ENCODE measurements around the gene MYADML2. TPM values are rescaled to one million over a fixed set of nuclear protein-coding genes. Genes with fewer than 3 reads are reported as not detected.

The MYADML2 gene
- total RNA-seq, 1 experiment from 2014 or later: 0.22 TPM

DNA sequence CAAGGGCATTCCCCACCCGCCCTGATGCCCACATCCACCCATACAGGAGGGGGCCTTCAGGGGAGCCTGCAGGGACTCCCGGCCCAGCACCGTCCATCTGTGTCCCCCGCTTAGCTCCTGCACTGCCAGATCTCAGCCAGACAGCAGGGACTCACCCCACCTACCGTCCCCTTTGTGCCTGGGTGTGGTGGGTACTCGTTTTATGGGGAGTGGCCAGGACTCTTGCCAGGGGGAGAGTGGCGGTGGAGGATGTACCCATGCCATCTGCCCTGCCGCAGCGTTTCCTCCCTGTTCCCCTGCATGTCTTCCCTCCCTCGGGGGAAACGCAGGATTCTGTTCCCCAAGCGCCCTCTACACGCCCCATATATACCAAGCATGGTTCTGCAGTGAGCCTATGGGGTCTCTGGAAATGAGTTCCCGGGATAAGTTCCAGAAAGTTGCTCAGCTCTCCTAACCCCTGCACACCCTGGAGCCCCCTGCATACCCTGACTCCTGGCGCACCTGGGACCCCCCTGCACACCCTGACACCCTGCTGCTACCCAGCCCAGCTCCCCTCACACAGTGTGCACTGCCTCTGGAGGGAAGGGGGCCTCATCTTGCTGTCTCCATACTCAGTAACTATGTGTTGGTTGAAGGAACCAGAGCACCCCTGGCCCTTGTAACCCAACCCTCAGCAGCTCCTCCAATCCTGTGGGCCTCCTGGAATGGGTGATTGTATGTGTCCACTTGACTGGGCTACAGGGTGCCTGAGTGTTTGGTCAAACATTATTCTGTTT lies 15.3 kb downstream of the MYADML2 start:
- no peak overlapping the region for H2AK5ac ChIP-seq (ENCODE audit: insufficient read length, low read length)
- H3K18ac ChIP-seq (ENCODE audit: insufficient read length, low read depth, low read length): no peak overlapping the region
- H3T11ph ChIP-seq (ENCODE audit: low read length): no peak overlapping the region
- H2BK120ac ChIP-seq (ENCODE audit: low read depth, low read length, poor library complexity, severe bottlenecking): no peak overlapping the region
- H2AFZ ChIP-seq (ENCODE audit: low read length): no peak overlapping the region
- Mint-ChIP-seq H3K4me3 (peak overlapping the region in 1 of 2 experiments; percentile 26; a peak in 2 of 5 replicates), H3K36me3 (ENCODE audit: insufficient read depth in 1 of 3, low read depth in 3 of 3) (peaks cover 3 to 32% (median 21%) of the 10 kb centered on the region in 3 experiments; a peak in 6 of 7 replicates), H3K27me3 (ENCODE audit: low read depth) (peaks cover 20% of the 10 kb centered on the region), H3K4me1 (peaks cover 2 to 15% of the 10 kb centered on the region in 2 experiments; a peak in 3 of 4 replicates), H3K27ac (peak overlapping the region in 1 of 3 experiments; percentile 89; a peak in 2 of 7 replicates), H3K9me3 (no peaks in the 10 kb centered on the region)
- H3K27me3 ChIP-seq (ENCODE audit: insufficient read depth, low read length): no peaks in the 10 kb centered on the region; the same call in 1 of the 2 replicates
- H4K20me1 ChIP-seq (ENCODE audit: control insufficient read depth, insufficient read depth, insufficient read length): peaks cover 4% of the 10 kb centered on the region
- no peak overlapping the region for H3K23ac ChIP-seq (ENCODE audit: insufficient read length, low read depth, low read length)
- no peak overlapping the region for H3K56ac ChIP-seq (ENCODE audit: insufficient read length, low read depth, low read length)
- no peak overlapping the region for H3K9ac ChIP-seq (ENCODE audit: extremely low read depth, insufficient read length, low read length)
- no peak overlapping the region for H3K4ac ChIP-seq (ENCODE audit: low read depth, low read length)
- no peak overlapping the region for H4K91ac ChIP-seq (ENCODE audit: insufficient read length, low read depth, low read length)
- H3K27ac ChIP-seq (ENCODE audit: insufficient read length, low read depth, low read length): no peak overlapping the region
- H4K5ac ChIP-seq (ENCODE audit: insufficient read length, low read depth, low read length): no peak overlapping the region
- H2BK15ac ChIP-seq (ENCODE audit: low read depth, low read length): no peak overlapping the region
- no peak overlapping the region for H2BK12ac ChIP-seq (ENCODE audit: insufficient read length, low read depth, low read length)
- no peak for DNase-seq
- H2BK20ac ChIP-seq (ENCODE audit: low read depth, low read length, poor library complexity, severe bottlenecking): no peak overlapping the region
- H3K23me2 ChIP-seq (ENCODE audit: insufficient read length, low read depth, low read length, poor library complexity, severe bottlenecking): peaks cover 5% of the 10 kb centered on the region
- peaks cover 3% of the 10 kb centered on the region for H3K79me1 ChIP-seq (ENCODE audit: insufficient read depth, low read depth, low read length, poor library complexity, severe bottlenecking)
- H4K8ac ChIP-seq (replicated peaks; ENCODE audit: insufficient read length, low read depth, low read length): no peak overlapping the region
- H3K79me2 ChIP-seq (ENCODE audit: insufficient read depth, low read length): peaks cover 2% of the 10 kb centered on the region; the same call in 1 of the 2 replicates
- no CpG with 5 or more reads among the region's 15 CpGs for WGBS (ENCODE audit: extremely low coverage, insufficient read length, low lambda C conversion rate)
- no peak overlapping the region for H3K4me2 ChIP-seq (ENCODE audit: insufficient read depth, insufficient read length, low read length)
- no peaks in the 10 kb centered on the region for H3K9me3 ChIP-seq (ENCODE audit: control insufficient read depth, low read depth, low read length)
- no peak overlapping the region for H2BK5ac ChIP-seq (ENCODE audit: insufficient read length, low read length)
- H3K4me1 ChIP-seq (ENCODE audit: insufficient read depth, low read length): no peaks in the 10 kb centered on the region
- no peak overlapping the region for H3K14ac ChIP-seq (ENCODE audit: insufficient read depth, low read length)
- TF ChIP-seq, protein P1, sequence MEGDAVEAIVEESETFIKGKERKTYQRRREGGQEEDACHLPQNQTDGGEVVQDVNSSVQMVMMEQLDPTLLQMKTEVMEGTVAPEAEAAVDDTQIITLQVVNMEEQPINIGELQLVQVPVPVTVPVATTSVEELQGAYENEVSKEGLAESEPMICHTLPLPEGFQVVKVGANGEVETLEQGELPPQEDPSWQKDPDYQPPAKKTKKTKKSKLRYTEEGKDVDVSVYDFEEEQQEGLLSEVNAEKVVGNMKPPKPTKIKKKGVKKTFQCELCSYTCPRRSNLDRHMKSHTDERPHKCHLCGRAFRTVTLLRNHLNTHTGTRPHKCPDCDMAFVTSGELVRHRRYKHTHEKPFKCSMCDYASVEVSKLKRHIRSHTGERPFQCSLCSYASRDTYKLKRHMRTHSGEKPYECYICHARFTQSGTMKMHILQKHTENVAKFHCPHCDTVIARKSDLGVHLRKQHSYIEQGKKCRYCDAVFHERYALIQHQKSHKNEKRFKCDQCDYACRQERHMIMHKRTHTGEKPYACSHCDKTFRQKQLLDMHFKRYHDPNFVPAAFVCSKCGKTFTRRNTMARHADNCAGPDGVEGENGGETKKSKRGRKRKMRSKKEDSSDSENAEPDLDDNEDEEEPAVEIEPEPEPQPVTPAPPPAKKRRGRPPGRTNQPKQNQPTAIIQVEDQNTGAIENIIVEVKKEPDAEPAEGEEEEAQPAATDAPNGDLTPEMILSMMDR (conservative IDR thresholded peaks at IDR 0.05): no peak

Data from H9 (cell line).